Esophagus squamous epithelium (tissue), 5 donors: Measurements from ENCODE around the gene RPL7A. TPM values are rescaled to one million over a fixed set of nuclear protein-coding genes. Genes with fewer than 3 reads are reported as not detected.
"Not testable (repeated sequence)": the region's sequence is repeated elsewhere in the genome, so short reads cannot be mapped to it uniquely, and the experiment has no call there.

ENCODE experiments used
- DNase-seq: peaks from one replicate; lab custom pipeline; 2025; lab: John Stamatoyannopoulos, UW
- H3K27ac ChIP-seq, 4 donors: fragments of 200-600 bp; sonication (generic); one replicate each; pipeline ENCODE4 v1.5.1; 2016 to 2019; ENCODE audit warnings: mild to moderate bottlenecking in 1 of 4
- H3K27me3 ChIP-seq, 4 donors: fragments of 200-600 bp; sonication (generic); 1 replicate in 3 of 4; 2 replicates in 1 of 4; pipeline versions ENCODE4 v1.5.1 to v1.6.0; 2017 to 2021; ENCODE audit warnings: antibody characterized with exemption in 1 of 4
- H3K36me3 ChIP-seq, 3 donors: fragments of 200-600 bp; sonication (generic); one replicate each; pipeline ENCODE4 v1.5.1; 2016 to 2019
- H3K4me1 ChIP-seq, 3 donors: fragments of 200-600 bp; sonication (generic); one replicate each; pipeline ENCODE4 v1.5.1; 2017 to 2019
- H3K4me3 ChIP-seq, 4 donors: fragments of 200-600 bp; sonication (generic); 1 replicate in 3 of 4; 2 replicates in 1 of 4; pipeline ENCODE4 v1.5.1; 2016 to 2019; ENCODE audit warnings: mild to moderate bottlenecking in 2 of 4, moderate library complexity in 1 of 4
- H3K9me3 ChIP-seq, 3 donors: fragments of 200-600 bp; sonication (generic); one replicate each; pipeline ENCODE4 v1.5.1; 2016 to 2019
- POLR2A ChIP-seq, 4 donors: fragments of 450-650 bp; IDR thresholded peaks; one replicate each; pipeline ENCODE4 v1.6.1; 2017; ENCODE audit warnings: antibody characterized with exemption in 4 of 4, mild to moderate bottlenecking in 4 of 4, moderate library complexity in 3 of 4
- WGBS, 2 donors: methylation state at CpG; one replicate each; pipeline ENCODE4 v1.1.5; 2018; 5-methylcytosine and 5-hydroxymethylcytosine counted together
- intact Hi-C: fragments of 100-400 bp; cut with DNase I; formaldehyde crosslinking; loops from one replicate; pipeline ENCODE4 v1.15.0; 2022
- total RNA-seq, 4 donors: library from RNA; depleted of rRNA; stranded (reverse); fragments of >200 nt; gene quantifications; one replicate each; pipeline ENCODE4 v1.1.0, GENCODE V29; 2016
- TF ChIP-seq, protein P1 (sequence below), 6 experiments: fragments of 450-650 bp in 4 of 6; fragments of 200-600 bp in 2 of 6; sonication (generic) in 2 of 6; IDR thresholded peaks; one replicate each; pipeline ENCODE4 v1.5.1; 2016 to 2019; ENCODE audit warnings: antibody characterized with exemption in 6 of 6, mild to moderate bottlenecking in 4 of 6, moderate library complexity in 4 of 6
- donor health status: DM: yes; HTN: yes; CAD: no.

The RPL7A gene
- total RNA-seq, 4 donors from 2014 or later, result 1,828 to 2,553 (median 2,363) TPM

DNA sequence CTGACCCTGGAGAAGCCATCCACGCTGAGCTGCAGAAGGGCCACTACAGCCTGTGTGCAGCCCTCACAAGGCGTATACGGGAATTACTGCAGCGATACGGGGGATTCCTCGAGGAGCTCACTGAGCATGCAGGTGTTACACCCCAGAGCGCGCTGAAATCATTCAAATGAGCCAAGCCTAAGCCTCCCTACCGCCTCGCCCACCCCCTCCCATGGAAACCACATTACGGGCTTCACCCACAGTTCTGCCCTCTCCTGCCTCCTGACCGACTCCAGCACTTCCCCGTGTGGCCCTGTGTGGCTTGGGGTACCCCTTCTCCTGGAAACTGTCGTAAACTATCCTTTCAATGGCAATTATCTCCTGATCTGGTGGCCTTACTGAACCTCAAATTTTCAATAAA is 25.3 kb upstream of the RPL7A start:
- TF ChIP-seq, protein P1, sequence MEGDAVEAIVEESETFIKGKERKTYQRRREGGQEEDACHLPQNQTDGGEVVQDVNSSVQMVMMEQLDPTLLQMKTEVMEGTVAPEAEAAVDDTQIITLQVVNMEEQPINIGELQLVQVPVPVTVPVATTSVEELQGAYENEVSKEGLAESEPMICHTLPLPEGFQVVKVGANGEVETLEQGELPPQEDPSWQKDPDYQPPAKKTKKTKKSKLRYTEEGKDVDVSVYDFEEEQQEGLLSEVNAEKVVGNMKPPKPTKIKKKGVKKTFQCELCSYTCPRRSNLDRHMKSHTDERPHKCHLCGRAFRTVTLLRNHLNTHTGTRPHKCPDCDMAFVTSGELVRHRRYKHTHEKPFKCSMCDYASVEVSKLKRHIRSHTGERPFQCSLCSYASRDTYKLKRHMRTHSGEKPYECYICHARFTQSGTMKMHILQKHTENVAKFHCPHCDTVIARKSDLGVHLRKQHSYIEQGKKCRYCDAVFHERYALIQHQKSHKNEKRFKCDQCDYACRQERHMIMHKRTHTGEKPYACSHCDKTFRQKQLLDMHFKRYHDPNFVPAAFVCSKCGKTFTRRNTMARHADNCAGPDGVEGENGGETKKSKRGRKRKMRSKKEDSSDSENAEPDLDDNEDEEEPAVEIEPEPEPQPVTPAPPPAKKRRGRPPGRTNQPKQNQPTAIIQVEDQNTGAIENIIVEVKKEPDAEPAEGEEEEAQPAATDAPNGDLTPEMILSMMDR (IDR thresholded peaks at IDR 0.05), result no peak
- no peak for TF ChIP-seq POLR2A (IDR thresholded peaks at IDR 0.05)
- Histone ChIP-seq H3K4me1 (no peaks in the 10 kb centered on the region), H3K4me3 (no peak overlapping the region), H3K36me3 (no peaks in the 10 kb centered on the region), H3K9me3 (no peaks in the 10 kb centered on the region), H3K27ac (no peak overlapping the region), H3K27me3 (no peaks in the 10 kb centered on the region)
- no peak for DNase-seq
- 77 to 90% methylated on average over 2 to 6 of the region's 14 CpGs for WGBS, 2 donors
- intact Hi-C loops, result loop anchor here (5.0 kb wide), 1 partner anchor 135 kb away; no protein-coding TSS in a partner anchor

DNA sequence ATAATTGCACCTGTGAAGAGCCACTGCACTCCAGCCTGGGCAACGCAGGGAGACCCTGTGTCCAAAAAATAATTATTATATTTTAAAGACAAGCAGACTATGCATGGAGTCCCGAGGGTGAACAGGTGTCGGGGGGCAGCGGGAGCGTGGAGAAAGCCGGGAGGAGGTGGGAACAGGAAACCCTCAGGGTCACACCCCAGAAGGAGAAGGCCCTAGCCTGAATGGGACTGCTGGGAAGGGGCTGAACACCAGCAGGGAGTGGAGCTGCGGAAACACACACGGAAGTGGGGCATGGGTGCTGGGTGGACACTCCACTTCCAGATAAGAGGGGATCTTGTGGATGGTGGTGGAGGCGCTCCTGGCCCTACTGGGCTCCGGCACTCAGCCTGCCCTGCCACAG is 24.8 kb upstream of the RPL7A start:
- H3K36me3 ChIP-seq, result no peaks in the 10 kb centered on the region
- H3K4me1 ChIP-seq, result no peaks in the 10 kb centered on the region
- 83 to 95% methylated on average over 9 to 10 of the region's 10 CpGs for WGBS, 2 donors
- DNase-seq, result no peak
- TF ChIP-seq POLR2A (IDR thresholded peaks at IDR 0.05), result no peak
- TF ChIP-seq, protein P1 (IDR thresholded peaks at IDR 0.05), result no peak
- no peak overlapping the region for H3K4me3 ChIP-seq
- intact Hi-C loops, result loop anchor here (5.0 kb wide), 1 partner anchor 136 kb away; no protein-coding TSS in a partner anchor
- H3K27me3 ChIP-seq, result no peaks in the 10 kb centered on the region
- no peaks in the 10 kb centered on the region for H3K9me3 ChIP-seq
- no peak overlapping the region for H3K27ac ChIP-seq

DNA sequence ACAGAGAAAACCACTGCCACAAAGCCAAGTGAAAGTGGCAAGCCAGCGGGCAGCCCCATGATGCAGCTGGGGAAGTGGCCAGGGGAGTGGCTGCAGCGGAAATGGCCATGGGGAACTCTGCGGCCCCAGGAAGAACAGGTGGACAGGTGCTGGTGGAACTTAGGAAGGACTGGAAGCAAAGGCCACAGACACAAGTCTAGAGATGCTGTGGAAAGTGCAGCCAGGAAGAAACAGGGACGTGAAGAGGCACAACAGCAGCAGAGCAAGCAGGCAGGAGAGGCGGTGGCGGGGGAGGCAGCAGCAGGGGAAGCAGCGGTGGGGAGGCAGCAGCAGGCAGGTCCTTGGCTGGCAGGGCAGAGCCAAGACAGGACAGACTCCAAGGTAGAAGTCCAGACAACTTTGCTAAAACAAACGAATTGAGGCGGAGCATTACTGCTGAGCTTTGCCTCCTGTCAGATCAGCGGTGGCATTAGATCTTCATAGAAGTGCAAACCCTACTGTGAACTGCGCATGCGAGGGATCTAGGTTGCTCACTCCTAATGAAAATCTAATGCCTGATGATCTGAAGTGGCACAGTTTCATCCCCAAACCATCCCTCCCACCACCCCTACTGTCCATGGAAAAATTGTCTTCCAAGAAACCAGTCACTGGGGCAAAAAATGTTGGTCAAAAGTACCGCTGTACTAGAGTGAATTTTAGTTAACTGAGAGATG is 23.9 kb upstream of the RPL7A start:
- 78 to 82% methylated on average over 13 of the region's 13 CpGs for WGBS, 2 donors
- intact Hi-C loops, result loop anchor here (5.0 kb wide), 1 partner anchor 137 kb away; no protein-coding TSS in a partner anchor
- no peak for DNase-seq
- Histone ChIP-seq H3K4me1 (peaks cover 0 to 4% (median 0%) of the 10 kb centered on the region in 3 donors), H3K4me3 (no peak overlapping the region), H3K27me3 (no peaks in the 10 kb centered on the region), H3K9me3 (no peaks in the 10 kb centered on the region), H3K36me3 (no peaks in the 10 kb centered on the region), H3K27ac (no peak overlapping the region)
- no peak for TF ChIP-seq POLR2A (IDR thresholded peaks at IDR 0.05)
- TF ChIP-seq, protein P1 (IDR thresholded peaks at IDR 0.05), result no peak

DNA sequence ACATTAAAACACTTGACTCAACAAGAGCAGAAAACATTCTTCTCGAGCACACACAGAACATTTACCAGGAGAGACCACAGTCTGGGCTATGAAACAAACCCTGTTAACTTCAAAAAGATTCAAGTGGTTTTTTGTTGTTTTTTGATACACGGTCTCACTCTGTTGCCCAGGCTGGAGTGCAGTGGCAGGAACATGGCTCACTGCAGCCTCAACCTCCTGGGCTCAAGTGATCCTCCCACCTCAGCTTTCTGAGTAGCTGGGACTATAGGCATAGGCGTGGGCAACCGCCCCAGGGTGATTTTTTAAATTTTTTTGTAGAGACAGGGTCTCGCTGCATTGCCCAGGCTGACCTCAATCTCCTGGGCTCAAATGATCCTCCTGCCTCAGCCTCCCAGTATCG is 21.0 kb upstream of the RPL7A start:
- H3K27me3 ChIP-seq, intact Hi-C loops, H3K9me3 ChIP-seq, H3K4me3 ChIP-seq, DNase-seq, H3K27ac ChIP-seq: not testable (repeated sequence)
- Histone ChIP-seq H3K4me1 (peaks cover 0 to 13% (median 0%) of the 10 kb centered on the region in 3 donors), H3K36me3 (peaks cover 12 to 25% (median 12%) of the 10 kb centered on the region in 3 donors)
- 90 to 92% methylated on average over 4 to 6 of the region's 6 CpGs for WGBS, 2 donors

DNA sequence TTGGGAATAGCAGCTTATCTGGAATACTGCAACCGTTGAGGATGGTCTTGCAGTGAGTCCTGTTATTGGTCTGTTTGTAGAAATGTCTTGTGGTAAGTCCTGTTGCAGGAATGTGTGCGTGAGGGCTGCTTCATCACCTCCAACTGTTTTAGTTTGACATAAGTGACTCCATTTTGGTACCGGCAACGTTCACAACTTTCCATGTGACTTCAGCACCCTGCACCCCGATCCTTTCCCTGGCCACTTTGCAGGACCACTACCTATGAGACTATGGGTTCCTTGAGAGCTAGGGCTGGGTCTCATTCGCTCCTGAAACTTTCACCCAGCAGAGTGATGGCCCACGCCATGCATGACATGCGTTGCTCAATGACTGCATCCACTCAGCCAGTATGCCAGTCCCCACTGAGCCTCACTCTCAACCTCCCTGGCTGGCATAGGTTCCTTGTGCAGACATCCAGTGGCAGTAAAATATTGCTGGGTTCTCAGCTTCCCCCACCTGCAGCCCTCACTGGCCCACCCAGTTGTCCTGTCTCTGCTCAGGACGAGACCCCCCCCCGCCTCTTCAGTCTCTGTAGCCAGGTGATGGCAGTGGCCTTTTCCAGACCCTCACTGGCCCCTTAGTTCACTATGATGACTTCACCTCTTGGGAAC is 20.1 kb upstream of the RPL7A start:
- peaks cover 0 to 19% (median 0%) of the 10 kb centered on the region in 3 donors for H3K4me1 ChIP-seq
- no peak for DNase-seq
- WGBS, 2 donors, result 86 to 92% methylated on average over 9 of the region's 10 CpGs

More for the DNA sequence above, 20.1 kb upstream of the RPL7A start:
- Histone ChIP-seq H3K27me3 (no peaks in the 10 kb centered on the region), H3K4me3 (no peak overlapping the region), H3K27ac (no peak overlapping the region), H3K9me3 (no peaks in the 10 kb centered on the region), H3K36me3 (peaks cover 18 to 34% (median 21%) of the 10 kb centered on the region in 3 donors)
- TF ChIP-seq, protein P1 (IDR thresholded peaks at IDR 0.05), result no peak
- no peak for TF ChIP-seq POLR2A (IDR thresholded peaks at IDR 0.05)
- intact Hi-C loops, result no loop called here
